Measurements from ENCODE around the gene ACVRL1. TPM values are rescaled to one million over a fixed set of nuclear protein-coding genes. Genes with fewer than 3 reads are reported as not detected.

ACVRL1 gene
- total RNA-seq, 1 experiment from 2014 or later, result not detected

DNA sequence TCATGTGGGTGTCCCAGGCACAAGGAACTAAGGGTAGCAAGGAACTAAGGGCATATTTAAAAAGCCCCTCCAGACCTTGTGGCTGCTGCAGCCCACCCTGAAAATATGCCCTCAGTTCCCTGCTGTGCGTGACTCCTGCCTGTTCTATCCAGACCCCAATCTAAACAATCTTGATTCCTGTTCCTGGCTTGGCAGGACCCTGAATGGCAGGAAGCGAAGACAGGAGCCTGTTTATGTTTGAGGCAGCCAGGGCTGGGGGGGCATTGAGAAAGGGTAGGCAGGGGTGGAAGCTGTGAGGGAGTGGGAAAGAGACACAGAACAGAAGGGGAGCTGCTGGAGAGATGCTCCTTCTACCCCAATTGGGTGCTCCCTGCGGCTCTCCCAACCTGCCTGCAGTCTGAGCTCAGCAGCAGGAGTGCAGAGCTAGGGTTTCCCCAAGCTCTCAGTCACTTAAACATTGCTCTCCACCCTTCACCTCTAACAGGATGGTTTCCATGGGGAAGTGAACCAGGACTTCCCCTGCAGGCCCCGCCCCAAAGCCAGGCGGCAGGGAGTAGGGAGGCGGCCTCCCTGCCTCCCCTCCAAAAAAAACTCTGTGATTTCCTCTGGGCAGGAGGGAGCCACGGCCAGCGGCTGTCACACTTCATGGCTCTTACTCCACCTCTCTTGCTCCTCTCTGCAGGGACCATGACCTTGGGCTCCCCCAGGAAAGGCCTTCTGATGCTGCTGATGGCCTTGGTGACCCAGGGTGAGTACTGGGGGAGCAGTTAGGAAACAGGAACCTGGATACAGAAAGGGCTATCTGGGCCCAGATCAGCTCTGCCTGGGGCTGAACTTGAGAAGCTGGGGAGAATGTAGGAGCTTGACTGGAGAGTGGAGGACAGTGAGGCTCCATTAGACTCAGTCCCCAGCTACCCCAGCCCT is 4.7 kb downstream of the ACVRL1 start:
- Mint-ChIP-seq H3K36me3 (ENCODE audit: insufficient read depth, unreplicated experiment) (no peaks in the 10 kb centered on the region), H3K4me1 (ENCODE audit: insufficient read depth, unreplicated experiment) (peaks cover 5% of the 10 kb centered on the region), H3K4me3 (ENCODE audit: unreplicated experiment) (no peak overlapping the region), H3K27ac (ENCODE audit: low read depth, unreplicated experiment) (no peak overlapping the region), H3K27me3 (ENCODE audit: insufficient read depth, unreplicated experiment) (no peaks in the 10 kb centered on the region), H3K9me3 (ENCODE audit: unreplicated experiment) (no peaks in the 10 kb centered on the region)
- TF ChIP-seq, protein P1, sequence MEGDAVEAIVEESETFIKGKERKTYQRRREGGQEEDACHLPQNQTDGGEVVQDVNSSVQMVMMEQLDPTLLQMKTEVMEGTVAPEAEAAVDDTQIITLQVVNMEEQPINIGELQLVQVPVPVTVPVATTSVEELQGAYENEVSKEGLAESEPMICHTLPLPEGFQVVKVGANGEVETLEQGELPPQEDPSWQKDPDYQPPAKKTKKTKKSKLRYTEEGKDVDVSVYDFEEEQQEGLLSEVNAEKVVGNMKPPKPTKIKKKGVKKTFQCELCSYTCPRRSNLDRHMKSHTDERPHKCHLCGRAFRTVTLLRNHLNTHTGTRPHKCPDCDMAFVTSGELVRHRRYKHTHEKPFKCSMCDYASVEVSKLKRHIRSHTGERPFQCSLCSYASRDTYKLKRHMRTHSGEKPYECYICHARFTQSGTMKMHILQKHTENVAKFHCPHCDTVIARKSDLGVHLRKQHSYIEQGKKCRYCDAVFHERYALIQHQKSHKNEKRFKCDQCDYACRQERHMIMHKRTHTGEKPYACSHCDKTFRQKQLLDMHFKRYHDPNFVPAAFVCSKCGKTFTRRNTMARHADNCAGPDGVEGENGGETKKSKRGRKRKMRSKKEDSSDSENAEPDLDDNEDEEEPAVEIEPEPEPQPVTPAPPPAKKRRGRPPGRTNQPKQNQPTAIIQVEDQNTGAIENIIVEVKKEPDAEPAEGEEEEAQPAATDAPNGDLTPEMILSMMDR (IDR thresholded peaks at IDR 0.05; ENCODE audit: unreplicated experiment), result no peak
- BruUV-seq (replicated peaks), result no TSS peak
- no peak for DNase-seq (ENCODE audit: unreplicated experiment)
- ChIA-PET POLR2A (no interaction called here), CTCF (interaction anchor here (0.7 to 6.5 kb wide), 4 partner anchors 11 to 114 kb away, joined by 3 to 32 read pairs (median 4); no protein-coding TSS in a partner anchor)
- intact Hi-C loops (cut with micrococcal nuclease), result no loop called here

DNA sequence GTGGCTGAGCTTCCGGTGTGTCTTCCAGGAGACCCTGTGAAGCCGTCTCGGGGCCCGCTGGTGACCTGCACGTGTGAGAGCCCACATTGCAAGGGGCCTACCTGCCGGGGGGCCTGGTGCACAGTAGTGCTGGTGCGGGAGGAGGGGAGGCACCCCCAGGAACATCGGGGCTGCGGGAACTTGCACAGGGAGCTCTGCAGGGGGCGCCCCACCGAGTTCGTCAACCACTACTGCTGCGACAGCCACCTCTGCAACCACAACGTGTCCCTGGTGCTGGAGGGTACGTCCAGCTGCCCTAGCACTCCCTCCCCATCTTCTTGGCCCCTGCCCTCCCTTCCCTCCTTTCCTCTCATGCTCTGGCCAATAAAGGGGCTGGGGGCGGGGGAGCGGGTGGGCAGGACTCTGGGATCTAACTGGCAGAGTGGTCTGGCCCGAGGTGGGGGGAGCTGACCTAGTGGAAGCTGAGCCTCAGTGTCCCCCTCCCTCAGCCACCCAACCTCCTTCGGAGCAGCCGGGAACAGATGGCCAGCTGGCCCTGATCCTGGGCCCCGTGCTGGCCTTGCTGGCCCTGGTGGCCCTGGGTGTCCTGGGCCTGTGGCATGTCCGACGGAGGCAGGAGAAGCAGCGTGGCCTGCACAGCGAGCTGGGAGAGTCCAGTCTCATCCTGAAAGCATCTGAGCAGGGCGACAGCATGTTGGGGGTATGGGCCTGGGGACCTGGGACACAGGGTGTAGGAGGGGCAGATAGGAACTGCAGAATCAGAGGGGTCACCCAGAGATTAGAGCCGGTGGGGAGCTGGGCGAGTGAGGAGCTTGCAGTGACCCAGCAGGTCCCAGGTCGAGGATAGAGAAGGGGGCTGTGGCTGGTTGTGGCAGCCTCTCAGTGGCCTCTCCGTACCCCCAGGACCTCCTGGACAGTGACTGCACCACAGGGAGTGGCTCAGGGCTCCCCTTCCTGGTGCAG is 6.0 kb downstream of the ACVRL1 start:
- no peak for DNase-seq (ENCODE audit: unreplicated experiment)
- no TSS peak for BruUV-seq (replicated peaks)
- Mint-ChIP-seq H3K4me3 (ENCODE audit: unreplicated experiment) (no peak overlapping the region), H3K27me3 (ENCODE audit: insufficient read depth, unreplicated experiment) (no peaks in the 10 kb centered on the region), H3K27ac (ENCODE audit: low read depth, unreplicated experiment) (no peak overlapping the region), H3K36me3 (ENCODE audit: insufficient read depth, unreplicated experiment) (no peaks in the 10 kb centered on the region), H3K4me1 (ENCODE audit: insufficient read depth, unreplicated experiment) (peaks cover 5% of the 10 kb centered on the region), H3K9me3 (ENCODE audit: unreplicated experiment) (no peaks in the 10 kb centered on the region)
- intact Hi-C loops (cut with micrococcal nuclease), result no loop called here
- POLR2A ChIA-PET, result interaction anchor here (0.6 kb wide), 1 partner anchor 1408 kb away, joined by 3 read pairs; the partner anchor contains the start of gene AAAS
- TF ChIP-seq, protein P1 (IDR thresholded peaks at IDR 0.05; ENCODE audit: unreplicated experiment), result no peak
- CTCF ChIA-PET, result interaction anchor here (0.6 to 6.5 kb wide), 4 partner anchors 10 to 112 kb away, joined by 3 to 32 read pairs (median 4); no protein-coding TSS in a partner anchor

DNA sequence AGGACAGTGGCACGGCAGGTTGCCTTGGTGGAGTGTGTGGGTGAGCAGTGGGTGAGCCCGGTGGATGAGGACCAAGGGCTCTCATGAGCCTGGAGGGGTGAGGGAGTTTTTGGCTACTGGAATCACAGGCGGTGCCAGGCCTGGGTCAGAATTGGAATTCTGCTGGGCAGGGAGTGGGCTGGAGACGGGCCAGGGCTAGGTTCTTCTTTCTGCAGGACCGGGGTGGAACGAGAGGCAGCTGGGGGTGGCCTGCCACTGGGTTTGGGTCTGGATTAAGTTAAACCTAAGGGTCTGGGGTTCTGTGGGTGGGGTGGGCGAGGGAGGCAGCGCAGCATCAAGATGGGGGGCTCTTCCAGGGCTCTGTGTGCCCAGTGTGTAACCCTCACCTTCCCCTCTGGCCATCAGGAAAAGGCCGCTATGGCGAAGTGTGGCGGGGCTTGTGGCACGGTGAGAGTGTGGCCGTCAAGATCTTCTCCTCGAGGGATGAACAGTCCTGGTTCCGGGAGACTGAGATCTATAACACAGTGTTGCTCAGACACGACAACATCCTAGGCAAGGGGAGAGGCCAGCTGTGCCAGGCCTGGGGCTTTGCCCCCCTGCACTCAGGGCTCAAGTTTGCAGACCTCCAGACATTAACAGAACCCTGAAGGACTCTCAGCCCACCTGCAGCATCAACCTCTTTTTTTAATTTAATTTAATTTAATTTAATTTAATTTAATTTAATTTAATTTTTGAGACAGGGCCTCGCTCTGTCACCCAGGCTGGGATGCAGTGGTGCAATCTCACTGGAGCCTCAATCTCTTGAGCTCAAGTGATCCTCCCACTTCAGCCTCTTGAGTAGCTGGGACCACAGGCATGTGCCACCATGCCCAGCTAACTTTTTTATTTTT is 7.0 kb downstream of the ACVRL1 start:
- Mint-ChIP-seq H3K27me3 (ENCODE audit: insufficient read depth, unreplicated experiment) (no peaks in the 10 kb centered on the region), H3K9me3 (ENCODE audit: unreplicated experiment) (no peaks in the 10 kb centered on the region), H3K4me1 (ENCODE audit: insufficient read depth, unreplicated experiment) (peaks cover 5% of the 10 kb centered on the region), H3K36me3 (ENCODE audit: insufficient read depth, unreplicated experiment) (no peaks in the 10 kb centered on the region), H3K27ac (ENCODE audit: low read depth, unreplicated experiment) (no peak overlapping the region), H3K4me3 (ENCODE audit: unreplicated experiment) (no peak overlapping the region)
- ChIA-PET CTCF (interaction anchor here (0.6 to 6.5 kb wide), 3 partner anchors 8 to 87 kb away, joined by 3 to 32 read pairs (median 3); no protein-coding TSS in a partner anchor), POLR2A (interaction anchor here (0.6 kb wide), 1 partner anchor 37 kb away, joined by 4 read pairs; no protein-coding TSS in a partner anchor)
- TF ChIP-seq, protein P1 (IDR thresholded peaks at IDR 0.05; ENCODE audit: unreplicated experiment), result no peak
- BruUV-seq (replicated peaks), result no TSS peak
- intact Hi-C loops (cut with micrococcal nuclease), result no loop called here
- no peak for DNase-seq (ENCODE audit: unreplicated experiment)
